Measurements from ENCODE around the gene EME1. TPM values are rescaled to one million over a fixed set of nuclear protein-coding genes. Genes with fewer than 3 reads are reported as not detected.

The EME1 gene
- total and polyA plus RNA-seq, 2 donors (not counting 3 experiments of a cell fraction or from before 2014, with no cell fraction given), result 5.6 to 9.1 TPM

Small RNA genes lying within 50 kb of the gene (small RNA-seq; reads per million reads assigned to genes)
- not detected for gene RF00019 (ENCODE audit: insufficient read depth, insufficient read length, low read depth, low replicate concordance)

Other genes with a start within 250 kb of the EME1 start
- 15.6 and 16.1 TPM in 2 replicates for gene SAMD14, start 243.1 kb upstream of the EME1 start, total RNA-seq
- gene SAMD14, start 243.1 kb upstream of the EME1 start, polyA plus RNA-seq, result 6.8 and 9.6 TPM in 2 replicates
- gene PPP1R9B, start 222.6 kb upstream of the EME1 start, total RNA-seq, result 58.3 and 60.2 TPM in 2 replicates
- 17.7 and 20.1 TPM in 2 replicates for gene PPP1R9B, start 222.6 kb upstream of the EME1 start, polyA plus RNA-seq
- gene SGCA, start 207.2 kb upstream of the EME1 start, total RNA-seq, result not detected in 2 replicates
- not detected in 2 replicates for gene SGCA, start 207.2 kb upstream of the EME1 start, polyA plus RNA-seq
- 0.07 and 0.23 TPM in 2 replicates for gene COL1A1, start 171.6 kb upstream of the EME1 start, total RNA-seq
- 0.02 and 0.07 TPM in 2 replicates for gene COL1A1, start 171.6 kb upstream of the EME1 start, polyA plus RNA-seq
- not detected in 2 replicates for gene TMEM92, start 98.8 kb upstream of the EME1 start, total RNA-seq
- gene TMEM92, start 98.8 kb upstream of the EME1 start, polyA plus RNA-seq, result 0.03 and 0.06 TPM in 2 replicates
- 26.6 and 29.9 TPM in 2 replicates for gene XYLT2, start 27.1 kb upstream of the EME1 start, total RNA-seq
- 19.1 and 24.0 TPM in 2 replicates for gene XYLT2, start 27.1 kb upstream of the EME1 start, polyA plus RNA-seq
- 72.2 and 76.2 TPM in 2 replicates for gene MRPL27, start within 50 bp of the EME1 start, total RNA-seq
- gene MRPL27, start within 50 bp of the EME1 start, polyA plus RNA-seq, result 119 and 158 TPM in 2 replicates
- gene LRRC59, start 24.3 kb downstream of the EME1 start, total RNA-seq, result 179 and 183 TPM in 2 replicates
- 88.3 and 93.9 TPM in 2 replicates for gene LRRC59, start 24.3 kb downstream of the EME1 start, polyA plus RNA-seq
- gene ACSF2, start 53.0 kb downstream of the EME1 start, total RNA-seq, result 24.6 and 37.2 TPM in 2 replicates
- gene ACSF2, start 53.0 kb downstream of the EME1 start, polyA plus RNA-seq, result 30.4 and 33.2 TPM in 2 replicates
- gene CHAD, start 95.7 kb downstream of the EME1 start, total RNA-seq, result not detected in 2 replicates
- not detected in 2 replicates for gene CHAD, start 95.7 kb downstream of the EME1 start, polyA plus RNA-seq
- gene RSAD1, start 105.6 kb downstream of the EME1 start, total RNA-seq, result 33.1 and 35.5 TPM in 2 replicates
- 18.4 and 20.3 TPM in 2 replicates for gene RSAD1, start 105.6 kb downstream of the EME1 start, polyA plus RNA-seq
- gene MYCBPAP, start 135.2 kb downstream of the EME1 start, total RNA-seq, result 0.25 and 0.66 TPM in 2 replicates
- 0.05 and 0.40 TPM in 2 replicates for gene MYCBPAP, start 135.2 kb downstream of the EME1 start, polyA plus RNA-seq
- not detected in 2 replicates for gene EPN3, start 159.5 kb downstream of the EME1 start, total RNA-seq
- not detected in 2 replicates for gene EPN3, start 159.5 kb downstream of the EME1 start, polyA plus RNA-seq
- gene SPATA20, start 173.9 kb downstream of the EME1 start, total RNA-seq, result 31.4 and 42.3 TPM in 2 replicates
- 51.5 and 52.7 TPM in 2 replicates for gene SPATA20, start 173.9 kb downstream of the EME1 start, polyA plus RNA-seq
- not detected in 2 replicates for gene CACNA1G, start 187.5 kb downstream of the EME1 start, total RNA-seq
- gene CACNA1G, start 187.5 kb downstream of the EME1 start, polyA plus RNA-seq, result not detected in 2 replicates